Measurements from ENCODE around the gene OCEL1.

DNA sequence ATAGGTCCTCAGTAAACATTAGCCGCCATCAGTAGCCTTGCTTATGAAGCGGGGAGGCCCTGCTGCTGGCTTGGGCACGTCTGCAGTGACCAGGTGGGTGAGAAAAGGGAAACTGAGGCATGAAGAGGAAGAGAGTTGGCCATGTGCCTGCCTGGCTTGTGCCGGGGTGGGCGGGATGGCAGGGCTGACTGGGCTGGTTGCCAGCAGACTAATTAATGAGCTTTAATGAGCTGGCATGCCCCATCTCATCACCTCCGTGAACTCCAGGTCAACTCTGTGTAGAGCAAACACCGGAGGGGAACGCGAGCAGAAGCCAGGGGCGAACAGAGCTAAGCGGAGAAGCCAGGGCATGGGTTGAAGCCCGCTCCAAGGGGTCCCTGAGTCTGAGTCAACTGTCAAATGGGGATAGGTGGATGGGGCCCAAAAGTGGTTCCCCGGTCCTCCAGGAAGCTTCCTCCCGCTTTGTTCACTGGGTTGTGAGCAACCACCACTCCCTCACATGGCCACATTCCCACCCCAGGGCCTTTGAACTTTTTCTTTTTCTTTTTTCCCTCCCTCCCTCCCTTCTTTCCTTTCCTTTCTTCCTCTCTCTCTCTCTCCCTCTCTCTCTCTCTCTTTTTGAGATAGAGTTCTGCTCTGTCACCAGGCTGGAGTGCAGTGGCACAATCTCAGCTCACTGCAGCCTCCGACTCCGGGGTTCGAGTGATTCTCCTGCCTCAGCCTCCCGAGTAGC is 11.0 kb downstream of the OCEL1 start:
- TF ChIP-seq MTA3 (IDR thresholded peaks at IDR 0.05; ENCODE audit: borderline replicate concordance, low read length), result no peak
- no peak for TF ChIP-seq YY1 (IDR thresholded peaks at IDR 0.05; ENCODE audit: low read depth, low read length)
- TF ChIP-seq, protein P1, sequence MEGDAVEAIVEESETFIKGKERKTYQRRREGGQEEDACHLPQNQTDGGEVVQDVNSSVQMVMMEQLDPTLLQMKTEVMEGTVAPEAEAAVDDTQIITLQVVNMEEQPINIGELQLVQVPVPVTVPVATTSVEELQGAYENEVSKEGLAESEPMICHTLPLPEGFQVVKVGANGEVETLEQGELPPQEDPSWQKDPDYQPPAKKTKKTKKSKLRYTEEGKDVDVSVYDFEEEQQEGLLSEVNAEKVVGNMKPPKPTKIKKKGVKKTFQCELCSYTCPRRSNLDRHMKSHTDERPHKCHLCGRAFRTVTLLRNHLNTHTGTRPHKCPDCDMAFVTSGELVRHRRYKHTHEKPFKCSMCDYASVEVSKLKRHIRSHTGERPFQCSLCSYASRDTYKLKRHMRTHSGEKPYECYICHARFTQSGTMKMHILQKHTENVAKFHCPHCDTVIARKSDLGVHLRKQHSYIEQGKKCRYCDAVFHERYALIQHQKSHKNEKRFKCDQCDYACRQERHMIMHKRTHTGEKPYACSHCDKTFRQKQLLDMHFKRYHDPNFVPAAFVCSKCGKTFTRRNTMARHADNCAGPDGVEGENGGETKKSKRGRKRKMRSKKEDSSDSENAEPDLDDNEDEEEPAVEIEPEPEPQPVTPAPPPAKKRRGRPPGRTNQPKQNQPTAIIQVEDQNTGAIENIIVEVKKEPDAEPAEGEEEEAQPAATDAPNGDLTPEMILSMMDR (IDR thresholded peaks at IDR 0.05 in 2 of 3, conservative IDR thresholded peaks at IDR 0.05 in 1 of 3; ENCODE audit: control insufficient read depth in 2 of 3, extremely low read depth in 1 of 3, insufficient read depth in 1 of 3, low read depth in 3 of 3, low read length in 3 of 3), result no peak
- no peak for TF ChIP-seq RB1 (IDR thresholded peaks at IDR 0.05; ENCODE audit: borderline replicate concordance)
